MCF 10A (cell line): ENCODE data around the gene UBE2D1. TPM values are rescaled to one million over a fixed set of nuclear protein-coding genes. Genes with fewer than 3 reads are reported as not detected.
A peak's percentile ranks its signal among the peaks of the same experiment; 100 is the strongest.

Experiments used
- BruUV-seq: library from RNA; stranded (reverse); fragments of 400-500 nt; replicated peaks from 2 replicates; lab custom pipeline; 2021; lab: Mats Ljungman, UMichigan
- CTCF ChIA-PET: fragments of 300-600 bp; sonication (Branson Sonifier 250); formaldehyde crosslinking; extraction: SDS; loops from one replicate; lab custom pipeline; 2021; ENCODE audit warnings: antibody characterized with exemption, inconsistent platforms; lab: Yijun Ruan, JAX
- POLR2A ChIA-PET: fragments of 300-600, 350-650 bp; sonication (Branson Sonifier 250); formaldehyde crosslinking; extraction: SDS; loops from one replicate; lab custom pipeline; 2020; ENCODE audit warnings: antibody characterized with exemption, inconsistent platforms; lab: Yijun Ruan, JAX
- DNase-seq: peaks from one replicate; pipeline ENCODE4 v3.0.0-alpha.2; 2018; ENCODE audit not compliant: unreplicated experiment
- H3K27ac Mint-ChIP-seq: one replicate; pipeline ENCODE4 v1.8.0; 2022; ENCODE audit warnings: mild to moderate bottlenecking, low read depth, mixed read lengths; ENCODE audit not compliant: unreplicated experiment
- H3K27me3 Mint-ChIP-seq: one replicate; pipeline ENCODE4 v1.8.0; 2022; ENCODE audit warnings: mixed read lengths; ENCODE audit not compliant: insufficient read depth, unreplicated experiment
- H3K36me3 Mint-ChIP-seq: one replicate; pipeline ENCODE4 v1.8.0; 2022; ENCODE audit warnings: mild to moderate bottlenecking, moderate library complexity, mixed read lengths; ENCODE audit not compliant: insufficient read depth, unreplicated experiment
- H3K4me1 Mint-ChIP-seq: one replicate; pipeline ENCODE4 v1.8.0; 2022; ENCODE audit warnings: mixed read lengths; ENCODE audit not compliant: insufficient read depth, unreplicated experiment
- H3K4me3 Mint-ChIP-seq: one replicate; pipeline ENCODE4 v1.8.0; 2022; ENCODE audit warnings: mild to moderate bottlenecking, moderate library complexity, mixed read lengths; ENCODE audit not compliant: unreplicated experiment
- H3K9me3 Mint-ChIP-seq: one replicate; pipeline ENCODE4 v1.8.0; 2022; ENCODE audit warnings: mixed read lengths; ENCODE audit not compliant: unreplicated experiment
- intact Hi-C: fragments of 100-400 bp; cut with micrococcal nuclease; formaldehyde crosslinking; loops from 2 replicates; pipeline ENCODE4 v1.14.1; 2022
- total RNA-seq: library from RNA; stranded (reverse); gene quantifications from 2 replicates; pipeline ENCODE4 v1.2.3, GENCODE V29; 2022
- TF ChIP-seq, protein P1 (sequence below): fragments of 200-600 bp; IDR thresholded peaks from one replicate; pipeline ENCODE4 v1.8.0; 2022; ENCODE audit warnings: antibody characterized with exemption, mild to moderate bottlenecking; ENCODE audit not compliant: unreplicated experiment

Gene UBE2D1
- total RNA-seq, 1 experiment from 2014 or later: 12.2 TPM

GRCh38 chr10:58373442-58373827 lies 38.6 kb downstream of the UBE2D1 start:
- intact Hi-C loops: no loop called here
- Mint-ChIP-seq H3K36me3 (no peaks in the 10 kb centered on the region), H3K27me3 (no peaks in the 10 kb centered on the region), H3K27ac (no peak overlapping the region), H3K9me3 (no peaks in the 10 kb centered on the region), H3K4me3 (no peak overlapping the region), H3K4me1 (peaks cover 6% of the 10 kb centered on the region)
- POLR2A ChIA-PET: interaction anchor here (0.8 to 1.8 kb wide), 3 partner anchors 9 to 13 kb away, joined by 3 to 11 read pairs (median 3); partner anchors contain the start of gene TFAM
- DNase-seq: peak; percentile 70
- BruUV-seq: no TSS peak
- CTCF ChIA-PET: interaction anchor here (1.4 kb wide), 1 partner anchor 10 kb away, joined by 7 read pairs; no protein-coding TSS in a partner anchor
- TF ChIP-seq, protein P1, sequence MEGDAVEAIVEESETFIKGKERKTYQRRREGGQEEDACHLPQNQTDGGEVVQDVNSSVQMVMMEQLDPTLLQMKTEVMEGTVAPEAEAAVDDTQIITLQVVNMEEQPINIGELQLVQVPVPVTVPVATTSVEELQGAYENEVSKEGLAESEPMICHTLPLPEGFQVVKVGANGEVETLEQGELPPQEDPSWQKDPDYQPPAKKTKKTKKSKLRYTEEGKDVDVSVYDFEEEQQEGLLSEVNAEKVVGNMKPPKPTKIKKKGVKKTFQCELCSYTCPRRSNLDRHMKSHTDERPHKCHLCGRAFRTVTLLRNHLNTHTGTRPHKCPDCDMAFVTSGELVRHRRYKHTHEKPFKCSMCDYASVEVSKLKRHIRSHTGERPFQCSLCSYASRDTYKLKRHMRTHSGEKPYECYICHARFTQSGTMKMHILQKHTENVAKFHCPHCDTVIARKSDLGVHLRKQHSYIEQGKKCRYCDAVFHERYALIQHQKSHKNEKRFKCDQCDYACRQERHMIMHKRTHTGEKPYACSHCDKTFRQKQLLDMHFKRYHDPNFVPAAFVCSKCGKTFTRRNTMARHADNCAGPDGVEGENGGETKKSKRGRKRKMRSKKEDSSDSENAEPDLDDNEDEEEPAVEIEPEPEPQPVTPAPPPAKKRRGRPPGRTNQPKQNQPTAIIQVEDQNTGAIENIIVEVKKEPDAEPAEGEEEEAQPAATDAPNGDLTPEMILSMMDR: no peak

GRCh38 chr10:58382489-58382995 lies 47.7 kb downstream of the UBE2D1 start:
- H3K4me3 Mint-ChIP-seq: no peak overlapping the region
- TF ChIP-seq, protein P1: no peak
- no peaks in the 10 kb centered on the region for H3K4me1 Mint-ChIP-seq
- H3K36me3 Mint-ChIP-seq: peaks cover 16% of the 10 kb centered on the region
- no peaks in the 10 kb centered on the region for H3K27me3 Mint-ChIP-seq
- no peak for DNase-seq
- intact Hi-C loops: no loop called here
- ChIA-PET POLR2A (interaction anchor here (0.6 to 1.1 kb wide), 3 partner anchors 48 to 83 kb away, joined by 3 to 4 read pairs (median 3); partner anchors contain the start of gene UBE2D1), CTCF (interaction anchor here (3.2 kb wide), 1 partner anchor 83 kb away, joined by 19 read pairs; no protein-coding TSS in a partner anchor)
- BruUV-seq: no TSS peak
- H3K27ac Mint-ChIP-seq: no peak overlapping the region
- no peaks in the 10 kb centered on the region for H3K9me3 Mint-ChIP-seq

DNA sequence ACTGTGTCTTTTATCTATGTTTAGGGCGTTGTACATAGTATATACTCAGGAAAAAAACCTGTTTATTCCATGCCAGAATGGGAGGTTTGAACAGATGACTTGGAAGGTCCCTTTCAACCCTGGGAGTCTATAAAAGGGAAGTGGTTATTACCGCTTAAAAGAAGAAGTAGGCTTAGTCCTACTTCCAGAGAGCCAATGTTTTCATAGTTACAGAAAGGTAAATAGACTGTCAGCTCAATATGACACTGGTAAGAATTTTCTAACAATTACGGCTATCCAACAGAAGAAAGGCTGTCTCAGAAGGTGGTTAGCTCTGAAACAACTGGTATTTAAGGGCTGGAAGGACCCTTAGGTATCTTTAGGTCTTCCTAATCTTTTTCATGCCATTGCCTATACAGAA lies 49.3 kb downstream of the UBE2D1 start:
- no peaks in the 10 kb centered on the region for H3K27me3 Mint-ChIP-seq
- no TSS peak for BruUV-seq
- ChIA-PET CTCF (interaction anchor here (0.5 to 5.5 kb wide), 12 partner anchors 11 to 210 kb away, joined by 3 to 68 read pairs (median 4); partner anchors contain the start of gene UBE2D1), POLR2A (interaction anchor here (0.8 to 4.0 kb wide), 11 partner anchors 9 to 117 kb away, joined by 3 to 50 read pairs (median 6); partner anchors contain the start of genes CISD1 and UBE2D1)
- intact Hi-C loops: loop anchor here (2.0 kb wide), 1 partner anchor 49 kb away; the partner anchor contains the start of gene UBE2D1
- H3K4me1 Mint-ChIP-seq: no peaks in the 10 kb centered on the region
- H3K9me3 Mint-ChIP-seq: no peaks in the 10 kb centered on the region
- TF ChIP-seq, protein P1: no peak
- peak overlapping the region; percentile 86 for H3K4me3 Mint-ChIP-seq
- peaks cover 29% of the 10 kb centered on the region for H3K36me3 Mint-ChIP-seq
- no peak for DNase-seq
- H3K27ac Mint-ChIP-seq: peak overlapping the region; percentile 86

- CTCF ChIA-PET: interaction anchor here (0.6 to 5.5 kb wide), 15 partner anchors 11 to 256 kb away, joined by 3 to 68 read pairs (median 3); partner anchors contain the start of gene UBE2D1
- POLR2A ChIA-PET: interaction anchor here (0.6 to 4.0 kb wide), 17 partner anchors 8 to 339 kb away, joined by 3 to 50 read pairs (median 5); partner anchors contain the start of genes CISD1 and UBE2D1
- H3K36me3 Mint-ChIP-seq: peaks cover 34% of the 10 kb centered on the region
- TF ChIP-seq, protein P1: no peak
- H3K4me1 Mint-ChIP-seq: peaks cover 3% of the 10 kb centered on the region
- BruUV-seq: TSS peak; percentile 66
- H3K4me3 Mint-ChIP-seq: peak overlapping the region; percentile 86
- H3K9me3 Mint-ChIP-seq: no peaks in the 10 kb centered on the region
- intact Hi-C loops: loop anchor here (2.0 kb wide), 1 partner anchor 50 kb away; the partner anchor contains the start of gene UBE2D1
- H3K27ac Mint-ChIP-seq: peak overlapping the region; percentile 86
- no peak for DNase-seq
- no peaks in the 10 kb centered on the region for H3K27me3 Mint-ChIP-seq
These were observed 49.8 kb downstream of the UBE2D1 start for GRCh38 chr10:58384544-58384998.
